ENCODE results near the gene SEMA5A.

SEMA5A gene

GRCh38 chr5:9480499-9480898 lies 65.4 kb downstream of the SEMA5A start:
- Mint-ChIP-seq H3K36me3 (ENCODE audit: low read depth) (no peaks in the 10 kb centered on the region), H3K27ac (no peak overlapping the region), H3K4me3 (no peak overlapping the region), H3K27me3 (ENCODE audit: low read depth) (no peaks in the 10 kb centered on the region), H3K9me3 (peaks cover 24% of the 10 kb centered on the region), H3K4me1 (ENCODE audit: low read depth) (no peaks in the 10 kb centered on the region)

GRCh38 chr5:9479990-9480389 lies 65.9 kb downstream of the SEMA5A start:
- peaks cover 28% of the 10 kb centered on the region for H3K9me3 Mint-ChIP-seq
- H3K4me3 Mint-ChIP-seq: no peak overlapping the region
- no peaks in the 10 kb centered on the region for H3K36me3 Mint-ChIP-seq (ENCODE audit: low read depth)
- no peak overlapping the region for H3K27ac Mint-ChIP-seq
- H3K4me1 Mint-ChIP-seq (ENCODE audit: low read depth): no peaks in the 10 kb centered on the region
- H3K27me3 Mint-ChIP-seq (ENCODE audit: low read depth): no peaks in the 10 kb centered on the region

GRCh38 chr5:9479361-9479760 lies 66.5 kb downstream of the SEMA5A start:
- no peaks in the 10 kb centered on the region for H3K36me3 Mint-ChIP-seq (ENCODE audit: low read depth)
- no peaks in the 10 kb centered on the region for H3K4me1 Mint-ChIP-seq (ENCODE audit: low read depth)
- no peaks in the 10 kb centered on the region for H3K27me3 Mint-ChIP-seq (ENCODE audit: low read depth)
- H3K9me3 Mint-ChIP-seq: peaks cover 28% of the 10 kb centered on the region
- H3K4me3 Mint-ChIP-seq: no peak overlapping the region
- no peak overlapping the region for H3K27ac Mint-ChIP-seq

- Mint-ChIP-seq H3K36me3 (ENCODE audit: low read depth) (no peaks in the 10 kb centered on the region), H3K9me3 (peaks cover 28% of the 10 kb centered on the region), H3K4me1 (ENCODE audit: low read depth) (no peaks in the 10 kb centered on the region), H3K4me3 (no peak overlapping the region), H3K27ac (no peak overlapping the region), H3K27me3 (ENCODE audit: low read depth) (no peaks in the 10 kb centered on the region)
Observed at GRCh38 chr5:9477537-9477936, 68.3 kb downstream of the SEMA5A start.

- Mint-ChIP-seq H3K36me3 (ENCODE audit: low read depth) (no peaks in the 10 kb centered on the region), H3K4me1 (ENCODE audit: low read depth) (no peaks in the 10 kb centered on the region), H3K4me3 (no peak overlapping the region), H3K9me3 (peaks cover 25% of the 10 kb centered on the region), H3K27me3 (ENCODE audit: low read depth) (no peaks in the 10 kb centered on the region), H3K27ac (no peak overlapping the region)
Observed at GRCh38 chr5:9474219-9475002, 71.5 kb downstream of the SEMA5A start.

GRCh38 chr5:9473624-9474023 lies 72.3 kb downstream of the SEMA5A start:
- peaks cover 20% of the 10 kb centered on the region for H3K9me3 Mint-ChIP-seq
- H3K27me3 Mint-ChIP-seq (ENCODE audit: low read depth): no peaks in the 10 kb centered on the region
- no peaks in the 10 kb centered on the region for H3K36me3 Mint-ChIP-seq (ENCODE audit: low read depth)
- no peak overlapping the region for H3K27ac Mint-ChIP-seq
- H3K4me1 Mint-ChIP-seq (ENCODE audit: low read depth): no peaks in the 10 kb centered on the region
- no peak overlapping the region for H3K4me3 Mint-ChIP-seq

GRCh38 chr5:9470410-9470809 lies 75.5 kb downstream of the SEMA5A start:
- Mint-ChIP-seq H3K27me3 (ENCODE audit: low read depth) (no peaks in the 10 kb centered on the region), H3K4me3 (no peak overlapping the region), H3K27ac (no peak overlapping the region), H3K4me1 (ENCODE audit: low read depth) (no peaks in the 10 kb centered on the region), H3K36me3 (ENCODE audit: low read depth) (no peaks in the 10 kb centered on the region), H3K9me3 (peaks cover 4% of the 10 kb centered on the region)

GRCh38 chr5:9468060-9468388 lies 77.9 kb downstream of the SEMA5A start:
- H3K27ac Mint-ChIP-seq: no peak overlapping the region
- H3K27me3 Mint-ChIP-seq (ENCODE audit: low read depth): no peaks in the 10 kb centered on the region

GRCh38 chr5:9467199-9468059 lies 78.4 kb downstream of the SEMA5A start:
- H3K36me3 Mint-ChIP-seq (ENCODE audit: low read depth): no peaks in the 10 kb centered on the region
- no peak overlapping the region for H3K27ac Mint-ChIP-seq
- H3K27me3 Mint-ChIP-seq (ENCODE audit: low read depth): no peaks in the 10 kb centered on the region
- H3K9me3 Mint-ChIP-seq: no peaks in the 10 kb centered on the region
- no peak overlapping the region for H3K4me3 Mint-ChIP-seq
- no peaks in the 10 kb centered on the region for H3K4me1 Mint-ChIP-seq (ENCODE audit: low read depth)

More at GRCh38 chr5:9468060-9468388, 77.9 kb downstream of the SEMA5A start:
- Mint-ChIP-seq H3K4me1 (ENCODE audit: low read depth) (no peaks in the 10 kb centered on the region), H3K9me3 (no peaks in the 10 kb centered on the region), H3K36me3 (ENCODE audit: low read depth) (no peaks in the 10 kb centered on the region), H3K4me3 (no peak overlapping the region)

GRCh38 chr5:9466697-9467096 lies 79.2 kb downstream of the SEMA5A start:
- Mint-ChIP-seq H3K4me1 (ENCODE audit: low read depth) (no peaks in the 10 kb centered on the region), H3K27ac (no peak overlapping the region), H3K27me3 (ENCODE audit: low read depth) (no peaks in the 10 kb centered on the region), H3K4me3 (no peak overlapping the region), H3K9me3 (no peaks in the 10 kb centered on the region), H3K36me3 (ENCODE audit: low read depth) (no peaks in the 10 kb centered on the region)

GRCh38 chr5:9464478-9464877 lies 81.4 kb downstream of the SEMA5A start:
- no peaks in the 10 kb centered on the region for H3K27me3 Mint-ChIP-seq (ENCODE audit: low read depth)
- no peaks in the 10 kb centered on the region for H3K36me3 Mint-ChIP-seq (ENCODE audit: low read depth)
- no peaks in the 10 kb centered on the region for H3K9me3 Mint-ChIP-seq
- H3K4me1 Mint-ChIP-seq (ENCODE audit: low read depth): no peaks in the 10 kb centered on the region
- no peak overlapping the region for H3K4me3 Mint-ChIP-seq
- H3K27ac Mint-ChIP-seq: no peak overlapping the region

- no peaks in the 10 kb centered on the region for H3K4me1 Mint-ChIP-seq (ENCODE audit: low read depth)
- no peak overlapping the region for H3K4me3 Mint-ChIP-seq
- H3K27ac Mint-ChIP-seq: no peak overlapping the region
- H3K36me3 Mint-ChIP-seq (ENCODE audit: low read depth): no peaks in the 10 kb centered on the region
- H3K9me3 Mint-ChIP-seq: peaks cover 5% of the 10 kb centered on the region
- no peaks in the 10 kb centered on the region for H3K27me3 Mint-ChIP-seq (ENCODE audit: low read depth)
Observed at GRCh38 chr5:9462109-9462508, 83.8 kb downstream of the SEMA5A start.

GRCh38 chr5:9460885-9461645 lies 84.8 kb downstream of the SEMA5A start:
- Mint-ChIP-seq H3K9me3 (peaks cover 5% of the 10 kb centered on the region), H3K36me3 (ENCODE audit: low read depth) (no peaks in the 10 kb centered on the region), H3K27me3 (ENCODE audit: low read depth) (no peaks in the 10 kb centered on the region), H3K27ac (no peak overlapping the region), H3K4me1 (ENCODE audit: low read depth) (no peaks in the 10 kb centered on the region), H3K4me3 (no peak overlapping the region)

GRCh38 chr5:9456435-9457042 lies 89.3 kb downstream of the SEMA5A start:
- Mint-ChIP-seq H3K27me3 (ENCODE audit: low read depth) (no peaks in the 10 kb centered on the region), H3K9me3 (peaks cover 5% of the 10 kb centered on the region), H3K4me1 (ENCODE audit: low read depth) (no peaks in the 10 kb centered on the region), H3K27ac (no peak overlapping the region), H3K36me3 (ENCODE audit: low read depth) (no peaks in the 10 kb centered on the region), H3K4me3 (no peak overlapping the region)
